ENCODE results near the gene SUGP1. TPM values are rescaled to one million over a fixed set of nuclear protein-coding genes. Genes with fewer than 3 reads are reported as not detected.

SUGP1 gene
- total RNA-seq, 1 donor from 2014 or later, result 44.7 TPM

GRCh38 chr19:19356901-19357566 lies 36.7 kb upstream of the SUGP1 start:
- TF ChIP-seq, protein P1, sequence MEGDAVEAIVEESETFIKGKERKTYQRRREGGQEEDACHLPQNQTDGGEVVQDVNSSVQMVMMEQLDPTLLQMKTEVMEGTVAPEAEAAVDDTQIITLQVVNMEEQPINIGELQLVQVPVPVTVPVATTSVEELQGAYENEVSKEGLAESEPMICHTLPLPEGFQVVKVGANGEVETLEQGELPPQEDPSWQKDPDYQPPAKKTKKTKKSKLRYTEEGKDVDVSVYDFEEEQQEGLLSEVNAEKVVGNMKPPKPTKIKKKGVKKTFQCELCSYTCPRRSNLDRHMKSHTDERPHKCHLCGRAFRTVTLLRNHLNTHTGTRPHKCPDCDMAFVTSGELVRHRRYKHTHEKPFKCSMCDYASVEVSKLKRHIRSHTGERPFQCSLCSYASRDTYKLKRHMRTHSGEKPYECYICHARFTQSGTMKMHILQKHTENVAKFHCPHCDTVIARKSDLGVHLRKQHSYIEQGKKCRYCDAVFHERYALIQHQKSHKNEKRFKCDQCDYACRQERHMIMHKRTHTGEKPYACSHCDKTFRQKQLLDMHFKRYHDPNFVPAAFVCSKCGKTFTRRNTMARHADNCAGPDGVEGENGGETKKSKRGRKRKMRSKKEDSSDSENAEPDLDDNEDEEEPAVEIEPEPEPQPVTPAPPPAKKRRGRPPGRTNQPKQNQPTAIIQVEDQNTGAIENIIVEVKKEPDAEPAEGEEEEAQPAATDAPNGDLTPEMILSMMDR (IDR thresholded peaks at IDR 0.05; ENCODE audit: borderline replicate concordance), result no peak
- Histone ChIP-seq H3K4me3 (no peak overlapping the region), H3K27ac (replicated peaks) (no peak overlapping the region), H3K27me3 (ENCODE audit: low read depth) (no peaks in the 10 kb centered on the region), H3K4me1 (peaks cover 16% of the 10 kb centered on the region), H3K9me3 (replicated peaks) (no peaks in the 10 kb centered on the region), H3K36me3 (peaks cover 57% of the 10 kb centered on the region)
- intact Hi-C loops (cut with micrococcal nuclease), result no loop called here
- DNase-seq, result no peak

DNA sequence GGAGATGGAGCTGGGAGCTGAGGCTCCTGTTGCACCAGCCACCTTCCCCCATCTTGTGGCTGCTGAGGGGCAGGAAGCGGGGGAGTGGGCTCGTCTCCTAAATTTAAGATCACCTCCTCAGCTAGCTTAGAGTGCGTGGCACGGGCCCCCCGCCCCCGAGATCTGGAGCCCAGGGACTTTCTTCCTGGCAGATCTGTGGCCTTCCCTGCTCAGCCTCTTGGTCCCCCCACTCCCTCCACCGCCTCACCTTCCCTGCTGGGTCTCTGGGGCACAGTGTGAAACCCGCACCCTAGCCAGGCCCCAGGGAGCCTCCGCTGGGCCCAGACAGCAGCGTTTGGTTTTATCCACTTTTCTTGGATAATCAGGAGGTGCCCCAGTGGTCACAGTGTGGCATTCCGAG lies 36.2 kb upstream of the SUGP1 start:
- TF ChIP-seq, protein P1 (IDR thresholded peaks at IDR 0.05; ENCODE audit: borderline replicate concordance), result no peak
- Histone ChIP-seq H3K9me3 (replicated peaks) (no peaks in the 10 kb centered on the region), H3K27ac (replicated peaks) (no peak overlapping the region), H3K27me3 (ENCODE audit: low read depth) (no peaks in the 10 kb centered on the region), H3K36me3 (peaks cover 63% of the 10 kb centered on the region), H3K4me3 (no peak overlapping the region), H3K4me1 (peaks cover 15% of the 10 kb centered on the region)
- intact Hi-C loops (cut with micrococcal nuclease), result no loop called here
- DNase-seq, result no peak

DNA sequence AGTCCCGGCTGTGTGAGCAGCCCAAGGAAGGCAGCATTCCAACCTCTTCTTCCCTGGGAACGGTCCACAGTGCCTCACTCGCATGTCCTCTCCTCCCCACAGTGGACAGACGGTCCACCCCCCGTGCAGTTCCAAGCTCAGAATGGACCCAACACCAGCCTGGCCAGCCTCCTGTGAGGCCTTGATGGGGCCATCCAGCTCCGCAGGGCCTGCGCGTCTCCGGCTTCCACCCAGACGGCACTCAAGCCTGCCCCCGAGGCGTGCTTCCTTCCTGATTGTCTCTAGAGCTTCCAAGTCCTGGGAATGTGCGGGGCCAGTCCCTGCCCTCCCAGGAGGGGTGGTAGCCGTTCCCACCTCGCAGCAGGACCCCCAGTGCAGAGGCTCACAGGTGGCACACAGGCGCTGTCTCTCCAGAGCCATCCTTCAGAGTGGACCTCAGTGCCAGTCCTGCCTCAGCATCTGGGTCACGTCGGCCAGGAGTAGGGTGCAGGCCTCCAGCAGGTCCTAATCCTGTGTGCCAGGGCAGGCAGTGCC lies 35.4 kb upstream of the SUGP1 start:
- DNase-seq, result no peak
- Histone ChIP-seq H3K9me3 (replicated peaks) (no peaks in the 10 kb centered on the region), H3K27me3 (ENCODE audit: low read depth) (no peaks in the 10 kb centered on the region), H3K27ac (replicated peaks) (no peak overlapping the region), H3K36me3 (peaks cover 71% of the 10 kb centered on the region), H3K4me3 (no peak overlapping the region), H3K4me1 (peaks cover 7% of the 10 kb centered on the region)
- intact Hi-C loops (cut with micrococcal nuclease), result no loop called here
- TF ChIP-seq, protein P1 (IDR thresholded peaks at IDR 0.05; ENCODE audit: borderline replicate concordance), result no peak

DNA sequence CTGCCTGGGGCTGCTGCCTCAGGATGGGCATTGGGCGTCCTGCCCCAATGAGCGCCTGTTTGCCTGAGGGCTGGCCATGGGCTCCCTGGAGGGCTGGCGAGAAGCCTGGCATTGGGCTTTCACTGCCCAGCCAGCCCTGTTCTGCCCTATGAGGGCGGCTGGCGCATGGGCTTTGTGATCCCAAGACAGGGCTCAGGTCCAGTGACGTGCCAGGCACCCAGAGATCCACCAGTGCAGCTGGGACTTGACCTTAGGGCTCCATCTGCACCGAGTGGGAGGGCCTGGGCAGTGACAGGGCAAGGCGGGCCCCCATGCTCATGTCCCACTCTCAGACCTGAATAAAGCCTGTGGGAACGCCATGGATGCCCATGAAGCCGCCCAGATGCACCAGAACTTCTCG lies 34.6 kb upstream of the SUGP1 start:
- Histone ChIP-seq H3K27ac (replicated peaks) (no peak overlapping the region), H3K9me3 (replicated peaks) (no peaks in the 10 kb centered on the region), H3K27me3 (ENCODE audit: low read depth) (no peaks in the 10 kb centered on the region), H3K36me3 (peaks cover 76% of the 10 kb centered on the region), H3K4me1 (peaks cover 6% of the 10 kb centered on the region), H3K4me3 (no peak overlapping the region)
- TF ChIP-seq, protein P1 (IDR thresholded peaks at IDR 0.05; ENCODE audit: borderline replicate concordance), result no peak
- intact Hi-C loops (cut with micrococcal nuclease), result no loop called here
- DNase-seq, result no peak

DNA sequence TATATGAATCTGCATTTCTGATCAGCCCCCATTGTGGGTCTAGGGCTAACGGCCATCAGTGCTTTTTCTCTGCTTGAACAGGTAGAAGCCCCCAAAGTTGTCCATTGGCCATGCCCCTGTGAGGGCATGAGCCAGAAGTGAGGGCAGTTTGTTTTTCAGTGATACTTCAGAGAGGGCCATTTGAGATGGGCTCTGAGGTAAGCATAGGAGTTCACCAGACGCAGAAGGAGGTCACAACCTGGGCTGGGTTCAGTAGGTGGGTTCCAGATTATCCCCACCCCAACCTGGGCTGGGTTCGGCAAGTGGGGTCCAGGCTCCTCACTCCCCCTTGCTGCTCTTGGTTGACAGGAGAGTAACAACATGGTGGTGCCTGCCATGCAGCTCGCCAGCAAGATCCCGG lies 33.7 kb upstream of the SUGP1 start:
- peaks cover 85% of the 10 kb centered on the region for H3K36me3 ChIP-seq
- DNase-seq, result no peak
- no peak overlapping the region for H3K4me3 ChIP-seq
- intact Hi-C loops (cut with micrococcal nuclease), result no loop called here
- H3K9me3 ChIP-seq (replicated peaks), result no peaks in the 10 kb centered on the region
- H3K4me1 ChIP-seq, result peaks cover 6% of the 10 kb centered on the region
- H3K27me3 ChIP-seq (ENCODE audit: low read depth), result no peaks in the 10 kb centered on the region
- no peak overlapping the region for H3K27ac ChIP-seq (replicated peaks)
- TF ChIP-seq, protein P1 (IDR thresholded peaks at IDR 0.05; ENCODE audit: borderline replicate concordance), result no peak
